Measurements from ENCODE around the gene SERPINB3. TPM values are rescaled to one million over a fixed set of nuclear protein-coding genes. Genes with fewer than 3 reads are reported as not detected.

Gene SERPINB3
- total RNA-seq, 4 donors from 2014 or later: 7.3 to 66.5 (median 15.8) TPM

- DNase-seq (ENCODE audit: low spot score in 2 of 2): no peak
- intact Hi-C loops (cut with DNase I; ENCODE audit: low total_unique reads): no loop called here
- H3K4me3 ChIP-seq (ENCODE audit: low read depth, poor library complexity, severe bottlenecking): no peak overlapping the region
- TF ChIP-seq CTCF (IDR thresholded peaks at IDR 0.05): no peak
- TF ChIP-seq POLR2A (IDR thresholded peaks at IDR 0.05): no peak
- WGBS, 2 donors: 91 to 93% methylated on average over 6 of the region's 6 CpGs
Observed at GRCh38 chr18:63637703-63638102, 24.0 kb downstream of the SERPINB3 start.

GRCh38 chr18:63627819-63628218 lies 33.9 kb downstream of the SERPINB3 start:
- intact Hi-C loops (cut with DNase I; ENCODE audit: low total_unique reads): no loop called here
- TF ChIP-seq POLR2A (IDR thresholded peaks at IDR 0.05): no peak
- no peak for TF ChIP-seq CTCF (IDR thresholded peaks at IDR 0.05)
- no peak overlapping the region for H3K4me3 ChIP-seq (ENCODE audit: low read depth, poor library complexity, severe bottlenecking)
- no peak for DNase-seq (ENCODE audit: low spot score in 2 of 2)

GRCh38 chr18:63626431-63626830 lies 35.3 kb downstream of the SERPINB3 start:
- 85 to 89% methylated on average over 4 of the region's 4 CpGs for WGBS, 2 donors
- no peak overlapping the region for H3K4me3 ChIP-seq (ENCODE audit: low read depth, poor library complexity, severe bottlenecking)
- no peak for DNase-seq (ENCODE audit: low spot score in 2 of 2)
- TF ChIP-seq POLR2A (IDR thresholded peaks at IDR 0.05) (no peak), CTCF (IDR thresholded peaks at IDR 0.05) (no peak)
- intact Hi-C loops (cut with DNase I; ENCODE audit: low total_unique reads): no loop called here

- WGBS, 2 donors: 87 to 95% methylated on average over 3 of the region's 3 CpGs
- DNase-seq (ENCODE audit: low spot score in 2 of 2): no peak
- intact Hi-C loops (cut with DNase I; ENCODE audit: low total_unique reads): no loop called here
- H3K4me3 ChIP-seq (ENCODE audit: low read depth, poor library complexity, severe bottlenecking): no peak overlapping the region
- TF ChIP-seq POLR2A (IDR thresholded peaks at IDR 0.05): no peak
- TF ChIP-seq CTCF (IDR thresholded peaks at IDR 0.05): no peak
Observed at GRCh38 chr18:63624863-63625262, 36.8 kb downstream of the SERPINB3 start.

GRCh38 chr18:63619661-63620060 lies 42.0 kb downstream of the SERPINB3 start:
- WGBS, 2 donors: 85 to 88% methylated on average over 3 of the region's 3 CpGs
- no peak overlapping the region for H3K4me3 ChIP-seq (ENCODE audit: low read depth, poor library complexity, severe bottlenecking)
- no peak for TF ChIP-seq POLR2A (IDR thresholded peaks at IDR 0.05)
- TF ChIP-seq CTCF (IDR thresholded peaks at IDR 0.05): no peak
- intact Hi-C loops (cut with DNase I; ENCODE audit: low total_unique reads): no loop called here
- DNase-seq (ENCODE audit: low spot score in 2 of 2): no peak

GRCh38 chr18:63617915-63618234 lies 43.8 kb downstream of the SERPINB3 start:
- intact Hi-C loops (cut with DNase I; ENCODE audit: low total_unique reads): no loop called here

More at GRCh38 chr18:63617915-63618234, 43.8 kb downstream of the SERPINB3 start:
- no peak overlapping the region for H3K4me3 ChIP-seq (ENCODE audit: low read depth, poor library complexity, severe bottlenecking)
- TF ChIP-seq POLR2A (IDR thresholded peaks at IDR 0.05): no peak
- no peak for TF ChIP-seq CTCF (IDR thresholded peaks at IDR 0.05)
- DNase-seq (ENCODE audit: low spot score in 2 of 2): no peak
- 94 to 98% methylated on average over 2 of the region's 2 CpGs for WGBS, 2 donors
